HG03565 (cell line): Measurements from ENCODE around the gene ISG15.
"Not testable (repeated sequence)": the region's sequence is repeated elsewhere in the genome, so short reads cannot be mapped to it uniquely, and the experiment has no call there.

ENCODE experiments used
- ATAC-seq: cut with Tn5 transposase; IDR thresholded peaks from one replicate; pipeline ENCODE4 v1.9.1; 2021; ENCODE audit warnings: mild to moderate bottlenecking, moderate library complexity; ENCODE audit not compliant: unreplicated experiment

The ISG15 gene

GRCh38 chr1:1010131-1010530 lies 3.2 kb upstream of the ISG15 start:
- ATAC-seq: not testable (repeated sequence)

- ATAC-seq: no peak
Measured at GRCh38 chr1:1011396-1011949, 1.8 kb upstream of the ISG15 start.

- not testable (repeated sequence) for ATAC-seq
Measured at GRCh38 chr1:1012736-1013104, 577 bp upstream of the ISG15 start.

GRCh38 chr1:1013922-1014648 lies 788 bp downstream of the ISG15 start:
- no peak for ATAC-seq

GRCh38 chr1:1014799-1015681 lies 1.7 kb downstream of the ISG15 start:
- ATAC-seq: no peak

GRCh38 chr1:1017397-1018320 lies 4.4 kb downstream of the ISG15 start:
- not testable (repeated sequence) for ATAC-seq

- not testable (repeated sequence) for ATAC-seq
Measured at GRCh38 chr1:1018321-1018685, 5.0 kb downstream of the ISG15 start.

GRCh38 chr1:1019122-1019999 lies 6.1 kb downstream of the ISG15 start:
- ATAC-seq: peak; percentile 67

- peak; percentile 18 for ATAC-seq
Measured at GRCh38 chr1:1020000-1020404, 6.7 kb downstream of the ISG15 start, which contains the start of gene AGRN. TSS of gene AGRN (plus strand) at chr1:1020120. CDS start at chr1:1020173, 53 bp downstream.

- ATAC-seq: peak; percentile 6
Measured at GRCh38 chr1:1020415-1021009, 7.2 kb downstream of the ISG15 start.

- ATAC-seq: no peak
Measured at GRCh38 chr1:1021010-1021919, 8.0 kb downstream of the ISG15 start.

- ATAC-seq: no peak
Measured at GRCh38 chr1:1021920-1022259, 8.6 kb downstream of the ISG15 start.

GRCh38 chr1:1022302-1023009 lies 9.2 kb downstream of the ISG15 start:
- ATAC-seq: no peak

GRCh38 chr1:1023700-1024099 lies 10.4 kb downstream of the ISG15 start:
- ATAC-seq: no peak

GRCh38 chr1:1024149-1024770 lies 11.0 kb downstream of the ISG15 start:
- ATAC-seq: no peak

- no peak for ATAC-seq
Measured at GRCh38 chr1:1024771-1025699, 11.7 kb downstream of the ISG15 start.
